ENCODE results near the gene ERVFRD-1. TPM values are rescaled to one million over a fixed set of nuclear protein-coding genes. Genes with fewer than 3 reads are reported as not detected.

Gene ERVFRD-1
- polyA plus RNA-seq, 1 donor from 2014 or later: not detected

DNA sequence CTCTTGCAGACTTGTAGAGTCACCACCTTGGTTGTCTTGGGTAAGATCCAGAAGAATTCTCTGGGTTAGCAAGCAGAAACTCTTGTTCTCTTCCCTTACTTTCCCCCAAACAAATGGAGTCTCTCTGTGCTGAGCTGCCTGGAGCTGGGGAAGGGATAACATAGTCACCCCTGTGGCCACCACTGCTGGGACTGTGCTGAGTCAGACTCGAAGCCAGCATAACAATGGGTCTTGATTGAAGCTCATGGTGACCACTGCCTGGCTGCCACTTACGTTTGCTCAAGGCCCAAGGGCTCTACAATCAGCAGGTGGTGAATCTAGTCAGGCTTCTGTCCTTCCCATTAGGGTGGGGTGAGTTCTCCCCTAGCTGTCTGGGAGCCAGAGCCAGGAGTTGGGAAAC lies 15.4 kb upstream of the ERVFRD-1 start:
- no peaks in the 10 kb centered on the region for H3K9me3 ChIP-seq (ENCODE audit: low read length)
- TF ChIP-seq RAD21 (conservative IDR thresholded peaks at IDR 0.05) (no peak), POLR2AphosphoS5 (IDR thresholded peaks at IDR 0.05) (no peak), TAF1 (IDR thresholded peaks at IDR 0.05; ENCODE audit: low read depth) (no peak), SMC3 (conservative IDR thresholded peaks at IDR 0.05; ENCODE audit: poor library complexity) (no peak), EZH2 (IDR thresholded peaks at IDR 0.05; ENCODE audit: borderline replicate concordance, insufficient read depth, low read length, poor library complexity, severe bottlenecking) (no peak), EP300 (conservative IDR thresholded peaks at IDR 0.05; ENCODE audit: poor library complexity, severe bottlenecking) (no peak), MXI1 (conservative IDR thresholded peaks at IDR 0.05; ENCODE audit: poor library complexity, severe bottlenecking) (no peak)
- TF ChIP-seq, protein P1, sequence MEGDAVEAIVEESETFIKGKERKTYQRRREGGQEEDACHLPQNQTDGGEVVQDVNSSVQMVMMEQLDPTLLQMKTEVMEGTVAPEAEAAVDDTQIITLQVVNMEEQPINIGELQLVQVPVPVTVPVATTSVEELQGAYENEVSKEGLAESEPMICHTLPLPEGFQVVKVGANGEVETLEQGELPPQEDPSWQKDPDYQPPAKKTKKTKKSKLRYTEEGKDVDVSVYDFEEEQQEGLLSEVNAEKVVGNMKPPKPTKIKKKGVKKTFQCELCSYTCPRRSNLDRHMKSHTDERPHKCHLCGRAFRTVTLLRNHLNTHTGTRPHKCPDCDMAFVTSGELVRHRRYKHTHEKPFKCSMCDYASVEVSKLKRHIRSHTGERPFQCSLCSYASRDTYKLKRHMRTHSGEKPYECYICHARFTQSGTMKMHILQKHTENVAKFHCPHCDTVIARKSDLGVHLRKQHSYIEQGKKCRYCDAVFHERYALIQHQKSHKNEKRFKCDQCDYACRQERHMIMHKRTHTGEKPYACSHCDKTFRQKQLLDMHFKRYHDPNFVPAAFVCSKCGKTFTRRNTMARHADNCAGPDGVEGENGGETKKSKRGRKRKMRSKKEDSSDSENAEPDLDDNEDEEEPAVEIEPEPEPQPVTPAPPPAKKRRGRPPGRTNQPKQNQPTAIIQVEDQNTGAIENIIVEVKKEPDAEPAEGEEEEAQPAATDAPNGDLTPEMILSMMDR (IDR thresholded peaks at IDR 0.05; ENCODE audit: poor library complexity, severe bottlenecking): no peak
- TF ChIP-seq, protein P2, sequence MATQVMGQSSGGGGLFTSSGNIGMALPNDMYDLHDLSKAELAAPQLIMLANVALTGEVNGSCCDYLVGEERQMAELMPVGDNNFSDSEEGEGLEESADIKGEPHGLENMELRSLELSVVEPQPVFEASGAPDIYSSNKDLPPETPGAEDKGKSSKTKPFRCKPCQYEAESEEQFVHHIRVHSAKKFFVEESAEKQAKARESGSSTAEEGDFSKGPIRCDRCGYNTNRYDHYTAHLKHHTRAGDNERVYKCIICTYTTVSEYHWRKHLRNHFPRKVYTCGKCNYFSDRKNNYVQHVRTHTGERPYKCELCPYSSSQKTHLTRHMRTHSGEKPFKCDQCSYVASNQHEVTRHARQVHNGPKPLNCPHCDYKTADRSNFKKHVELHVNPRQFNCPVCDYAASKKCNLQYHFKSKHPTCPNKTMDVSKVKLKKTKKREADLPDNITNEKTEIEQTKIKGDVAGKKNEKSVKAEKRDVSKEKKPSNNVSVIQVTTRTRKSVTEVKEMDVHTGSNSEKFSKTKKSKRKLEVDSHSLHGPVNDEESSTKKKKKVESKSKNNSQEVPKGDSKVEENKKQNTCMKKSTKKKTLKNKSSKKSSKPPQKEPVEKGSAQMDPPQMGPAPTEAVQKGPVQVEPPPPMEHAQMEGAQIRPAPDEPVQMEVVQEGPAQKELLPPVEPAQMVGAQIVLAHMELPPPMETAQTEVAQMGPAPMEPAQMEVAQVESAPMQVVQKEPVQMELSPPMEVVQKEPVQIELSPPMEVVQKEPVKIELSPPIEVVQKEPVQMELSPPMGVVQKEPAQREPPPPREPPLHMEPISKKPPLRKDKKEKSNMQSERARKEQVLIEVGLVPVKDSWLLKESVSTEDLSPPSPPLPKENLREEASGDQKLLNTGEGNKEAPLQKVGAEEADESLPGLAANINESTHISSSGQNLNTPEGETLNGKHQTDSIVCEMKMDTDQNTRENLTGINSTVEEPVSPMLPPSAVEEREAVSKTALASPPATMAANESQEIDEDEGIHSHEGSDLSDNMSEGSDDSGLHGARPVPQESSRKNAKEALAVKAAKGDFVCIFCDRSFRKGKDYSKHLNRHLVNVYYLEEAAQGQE (IDR thresholded peaks at IDR 0.05; ENCODE audit: borderline replicate concordance): no peak
- no peaks in the 10 kb centered on the region for H3K79me2 ChIP-seq (replicated peaks; ENCODE audit: insufficient read depth, low read length)
- H3K4me3 ChIP-seq (ENCODE audit: low read length): no peak overlapping the region
- no peak overlapping the region for H2AFZ ChIP-seq (ENCODE audit: low read depth, low read length)
- no peak overlapping the region for H3K27ac ChIP-seq (ENCODE audit: low read length)
- no peaks in the 10 kb centered on the region for H3F3A ChIP-seq (ENCODE audit: insufficient read depth, low read length, poor library complexity, severe bottlenecking)
- no peaks in the 10 kb centered on the region for H3K27me3 ChIP-seq (ENCODE audit: insufficient read depth, low read depth, low read length)
- H3K9ac ChIP-seq (ENCODE audit: low read length): no peak overlapping the region
- H3K9me2 ChIP-seq (ENCODE audit: insufficient read depth, low read length): no peaks in the 10 kb centered on the region
- H4K20me1 ChIP-seq (ENCODE audit: insufficient read depth): no peaks in the 10 kb centered on the region
- no peak overlapping the region for H3K4me2 ChIP-seq (ENCODE audit: low read length)
- H3K36me3 ChIP-seq (ENCODE audit: insufficient read depth, low read length): no peaks in the 10 kb centered on the region

DNA sequence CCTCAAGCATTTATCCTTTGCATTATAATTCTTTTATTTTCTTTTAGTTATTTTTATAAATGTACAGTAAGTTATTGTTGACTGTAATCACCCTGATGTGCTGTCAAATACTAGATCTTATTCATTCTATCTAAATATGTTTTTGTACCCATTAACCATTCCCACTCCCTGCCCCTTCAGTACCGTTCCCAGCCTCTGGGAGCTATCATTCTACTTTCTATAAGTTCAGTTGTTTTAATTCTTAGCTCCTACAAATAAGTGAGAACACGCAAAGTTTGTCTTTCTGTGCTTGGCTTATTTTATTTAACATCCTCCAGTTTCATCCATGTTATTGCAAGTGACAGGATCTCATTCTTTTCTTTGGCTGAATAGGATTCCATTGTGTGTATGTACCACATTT lies 12.5 kb upstream of the ERVFRD-1 start:
- TF ChIP-seq EZH2 (IDR thresholded peaks at IDR 0.05; ENCODE audit: borderline replicate concordance, insufficient read depth, low read length, poor library complexity, severe bottlenecking): no peak
- no peak for TF ChIP-seq POLR2AphosphoS5 (IDR thresholded peaks at IDR 0.05)
- TF ChIP-seq EP300 (conservative IDR thresholded peaks at IDR 0.05; ENCODE audit: poor library complexity, severe bottlenecking): no peak
- TF ChIP-seq SMC3 (conservative IDR thresholded peaks at IDR 0.05; ENCODE audit: poor library complexity): no peak
- TF ChIP-seq RAD21 (conservative IDR thresholded peaks at IDR 0.05): no peak
- no peak for TF ChIP-seq MXI1 (conservative IDR thresholded peaks at IDR 0.05; ENCODE audit: poor library complexity, severe bottlenecking)
- TF ChIP-seq TAF1 (IDR thresholded peaks at IDR 0.05; ENCODE audit: low read depth): no peak
- TF ChIP-seq, protein P1 (IDR thresholded peaks at IDR 0.05; ENCODE audit: poor library complexity, severe bottlenecking): no peak
- Histone ChIP-seq H3K27me3 (ENCODE audit: insufficient read depth, low read depth, low read length) (no peaks in the 10 kb centered on the region), H2AFZ (ENCODE audit: low read depth, low read length) (no peak overlapping the region), H3K4me2 (ENCODE audit: low read length) (no peak overlapping the region), H3K4me3 (ENCODE audit: low read length) (no peak overlapping the region), H3K79me2 (replicated peaks; ENCODE audit: insufficient read depth, low read length) (no peaks in the 10 kb centered on the region), H3K9me3 (ENCODE audit: low read length) (no peaks in the 10 kb centered on the region), H3K36me3 (ENCODE audit: insufficient read depth, low read length) (no peaks in the 10 kb centered on the region), H4K20me1 (ENCODE audit: insufficient read depth) (no peaks in the 10 kb centered on the region), H3K9me2 (ENCODE audit: insufficient read depth, low read length) (no peaks in the 10 kb centered on the region), H3K9ac (ENCODE audit: low read length) (no peak overlapping the region), H3K27ac (ENCODE audit: low read length) (no peak overlapping the region), H3F3A (ENCODE audit: insufficient read depth, low read length, poor library complexity, severe bottlenecking) (no peaks in the 10 kb centered on the region)
